WI38 (cell line): ENCODE data around the gene AGPAT3.

Experiments used
- H3K4me3 ChIP-seq: 2 replicates; pipeline ENCODE4 v1.5.1; 2011; ENCODE audit warnings: low read depth, mild to moderate bottlenecking, control low read depth, low read length
- TF ChIP-seq, protein P1 (sequence below): IDR thresholded peaks from 2 replicates; pipeline ENCODE4 v1.5.1; 2012; ENCODE audit warnings: low read depth, mild to moderate bottlenecking, control low read depth, low read length

Gene AGPAT3

DNA sequence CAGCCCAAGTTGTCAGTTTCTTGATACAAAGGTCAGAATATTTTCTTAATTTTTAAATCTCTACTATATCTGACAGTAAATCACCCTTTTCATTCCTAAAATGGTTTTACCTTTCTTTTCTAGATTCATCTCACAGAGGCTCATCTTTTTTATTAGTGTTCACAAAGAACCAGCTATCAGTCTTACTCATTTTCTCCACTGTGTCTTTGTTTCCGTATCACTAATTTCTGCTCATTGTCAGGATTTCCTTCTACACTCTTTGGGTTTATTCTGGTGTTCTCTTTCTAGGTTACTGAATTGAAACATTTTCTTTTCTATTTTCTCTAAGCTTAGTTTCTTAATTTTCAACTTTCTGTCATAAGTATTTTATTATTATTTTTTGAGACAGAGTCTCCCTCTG is 8.7 kb downstream of the AGPAT3 start:
- no peak overlapping the region for H3K4me3 ChIP-seq
- TF ChIP-seq, protein P1, sequence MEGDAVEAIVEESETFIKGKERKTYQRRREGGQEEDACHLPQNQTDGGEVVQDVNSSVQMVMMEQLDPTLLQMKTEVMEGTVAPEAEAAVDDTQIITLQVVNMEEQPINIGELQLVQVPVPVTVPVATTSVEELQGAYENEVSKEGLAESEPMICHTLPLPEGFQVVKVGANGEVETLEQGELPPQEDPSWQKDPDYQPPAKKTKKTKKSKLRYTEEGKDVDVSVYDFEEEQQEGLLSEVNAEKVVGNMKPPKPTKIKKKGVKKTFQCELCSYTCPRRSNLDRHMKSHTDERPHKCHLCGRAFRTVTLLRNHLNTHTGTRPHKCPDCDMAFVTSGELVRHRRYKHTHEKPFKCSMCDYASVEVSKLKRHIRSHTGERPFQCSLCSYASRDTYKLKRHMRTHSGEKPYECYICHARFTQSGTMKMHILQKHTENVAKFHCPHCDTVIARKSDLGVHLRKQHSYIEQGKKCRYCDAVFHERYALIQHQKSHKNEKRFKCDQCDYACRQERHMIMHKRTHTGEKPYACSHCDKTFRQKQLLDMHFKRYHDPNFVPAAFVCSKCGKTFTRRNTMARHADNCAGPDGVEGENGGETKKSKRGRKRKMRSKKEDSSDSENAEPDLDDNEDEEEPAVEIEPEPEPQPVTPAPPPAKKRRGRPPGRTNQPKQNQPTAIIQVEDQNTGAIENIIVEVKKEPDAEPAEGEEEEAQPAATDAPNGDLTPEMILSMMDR = no peak

GRCh38 chr21:43874085-43874805 is 9.2 kb downstream of the AGPAT3 start:
- TF ChIP-seq, protein P1 = no peak
- no peak overlapping the region for H3K4me3 ChIP-seq

DNA sequence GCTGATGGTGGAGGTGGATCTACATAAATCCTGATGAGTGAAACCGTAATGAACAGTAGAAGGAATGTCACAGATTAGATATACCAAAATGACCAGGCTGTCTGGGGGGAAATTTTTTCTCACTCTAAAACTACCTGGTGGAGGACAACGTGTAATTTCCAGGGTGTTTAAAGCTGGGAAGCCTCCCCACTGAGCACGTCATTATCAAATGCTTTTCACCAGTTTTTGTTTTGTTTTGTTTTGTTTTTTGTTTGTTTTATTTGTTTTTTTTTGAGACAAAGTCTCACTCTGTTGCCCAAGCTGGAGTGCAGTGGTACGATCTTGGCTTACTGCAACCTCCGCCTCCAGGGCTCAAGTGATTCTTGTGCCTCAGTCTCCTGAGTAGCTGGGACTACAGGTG is 11.6 kb downstream of the AGPAT3 start:
- TF ChIP-seq, protein P1 = no peak
- H3K4me3 ChIP-seq = no peak overlapping the region

- TF ChIP-seq, protein P1 = no peak
- no peak overlapping the region for H3K4me3 ChIP-seq
Measured at GRCh38 chr21:43877936-43878575, 13.0 kb downstream of the AGPAT3 start.

- no peak overlapping the region for H3K4me3 ChIP-seq
- TF ChIP-seq, protein P1 = no peak
Measured at GRCh38 chr21:43879348-43880110, 14.5 kb downstream of the AGPAT3 start.

DNA sequence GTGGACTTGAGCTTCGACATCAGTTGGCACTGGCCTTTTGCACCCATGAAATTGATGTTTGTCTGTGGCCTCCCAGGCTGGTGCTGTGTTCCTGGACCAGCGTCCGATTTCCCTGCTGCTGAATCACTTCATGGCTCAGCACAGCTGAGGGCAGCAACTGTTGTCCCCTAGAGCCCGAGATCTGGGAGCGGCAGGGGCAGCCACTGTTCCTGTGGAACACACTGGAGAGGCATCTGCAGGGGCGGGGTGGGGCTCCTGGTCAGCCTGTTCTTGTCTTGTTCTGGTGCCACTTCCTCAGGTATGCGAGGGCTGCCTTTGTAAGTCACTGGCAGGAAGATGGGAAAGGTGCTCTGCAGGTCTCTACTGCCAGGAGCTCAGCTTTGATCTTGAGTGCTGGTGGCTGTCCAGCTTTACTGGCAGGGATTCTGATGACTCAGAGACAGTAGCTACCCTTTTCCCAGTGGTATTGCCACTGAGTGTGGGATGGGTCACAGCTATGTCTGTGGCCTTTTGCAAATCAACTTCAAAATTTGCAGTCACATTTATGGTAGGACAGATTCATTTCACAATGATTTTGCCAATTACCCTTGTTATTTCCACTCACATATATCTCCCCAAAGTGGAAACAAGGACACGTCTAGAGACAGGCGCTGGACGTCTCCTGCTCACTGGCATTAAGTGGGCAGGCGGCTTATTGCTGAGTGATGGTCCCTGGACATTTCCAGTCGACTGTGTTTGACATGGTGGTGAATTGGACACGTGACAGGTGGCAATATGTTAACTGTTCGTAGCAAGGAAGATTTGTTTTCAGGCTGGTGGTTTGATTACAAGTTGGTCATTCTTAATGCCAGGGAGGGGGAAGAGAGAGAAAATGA is 15.3 kb downstream of the AGPAT3 start:
- H3K4me3 ChIP-seq = no peak overlapping the region
- TF ChIP-seq, protein P1 = no peak
